ENCODE results near the gene SLC39A11.

Gene SLC39A11

DNA sequence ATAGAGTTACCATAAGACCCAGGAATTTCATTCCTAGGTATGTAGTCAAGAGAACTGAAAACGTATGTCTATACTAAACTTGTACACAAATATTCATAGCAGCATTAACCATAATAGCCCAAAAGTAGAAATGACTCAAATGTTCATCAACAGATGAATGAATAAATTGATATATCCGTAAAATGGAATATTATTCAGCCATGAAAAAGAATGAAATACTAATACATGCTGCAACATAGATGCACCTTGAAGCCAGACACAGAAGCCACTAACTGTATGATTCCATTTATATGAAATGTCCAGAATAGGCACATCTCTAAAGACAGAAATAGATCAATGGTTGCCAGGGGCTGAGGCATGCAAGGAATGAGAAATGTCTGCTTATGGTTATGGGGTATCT, 484.1 kb downstream of the SLC39A11 start:
- no peaks in the 10 kb centered on the region for H3K79me1 ChIP-seq (ENCODE audit: low read length)
- H3K18ac ChIP-seq (ENCODE audit: low read length), result no peak overlapping the region
- H3K79me2 ChIP-seq (ENCODE audit: control insufficient read depth, insufficient read depth, low read length, poor library complexity), result no peaks in the 10 kb centered on the region
- H3K23ac ChIP-seq (ENCODE audit: low read length), result no peak overlapping the region
- H3K4me3 ChIP-seq (ENCODE audit: low read depth, low read length), result no peak overlapping the region
- DNase-seq, result no peak
- no peak overlapping the region for H3K9ac ChIP-seq (ENCODE audit: low read length)
- WGBS (ENCODE audit: extremely low coverage, insufficient coverage, insufficient read length), result no CpG with 5 or more reads among the region's 2 CpGs
- no peaks in the 10 kb centered on the region for H3K4me1 ChIP-seq (ENCODE audit: control insufficient read depth in 1 of 2, insufficient read depth in 2 of 2, low read length in 2 of 2)
- no peak overlapping the region for H3K4me2 ChIP-seq (ENCODE audit: low read length)
- H3K27me3 ChIP-seq (ENCODE audit: insufficient read depth, low read length), result no peaks in the 10 kb centered on the region
- H2AK5ac ChIP-seq (ENCODE audit: low read length), result no peak overlapping the region
- no peak overlapping the region for H3K14ac ChIP-seq (ENCODE audit: low read length)
- no peak overlapping the region for H2AFZ ChIP-seq (ENCODE audit: insufficient read depth, low read length, poor library complexity)
- H3K9me3 ChIP-seq (ENCODE audit: insufficient read depth, low read depth, low read length), result no peaks in the 10 kb centered on the region
- H4K91ac ChIP-seq (ENCODE audit: low read depth, low read length), result no peak overlapping the region
- no peak overlapping the region for H3K4ac ChIP-seq (ENCODE audit: low read depth, low read length)
- H2BK12ac ChIP-seq (ENCODE audit: low read length), result no peak overlapping the region
- no peak overlapping the region for H2BK5ac ChIP-seq (ENCODE audit: low read depth, low read length, poor library complexity)
- H3K27ac ChIP-seq (ENCODE audit: low read depth, low read length), result no peak overlapping the region
- no peaks in the 10 kb centered on the region for H3K36me3 ChIP-seq (ENCODE audit: control insufficient read depth in 1 of 2, insufficient read depth in 2 of 2, low read length in 2 of 2)
- no peak overlapping the region for H4K8ac ChIP-seq (ENCODE audit: low read depth, low read length)
- no peak overlapping the region for H2BK120ac ChIP-seq (ENCODE audit: insufficient read depth, low read length, poor library complexity)
- no peak overlapping the region for H4K12ac ChIP-seq (ENCODE audit: low read depth, low read length)

- no peak overlapping the region for H3K18ac ChIP-seq (ENCODE audit: low read length)
- no peak overlapping the region for H3K4ac ChIP-seq (ENCODE audit: low read depth, low read length)
- no peaks in the 10 kb centered on the region for H3K36me3 ChIP-seq (ENCODE audit: control insufficient read depth in 1 of 2, insufficient read depth in 2 of 2, low read length in 2 of 2)
- no peaks in the 10 kb centered on the region for H3K4me1 ChIP-seq (ENCODE audit: control insufficient read depth in 1 of 2, insufficient read depth in 2 of 2, low read length in 2 of 2)
- H2BK120ac ChIP-seq (ENCODE audit: insufficient read depth, low read length, poor library complexity), result no peak overlapping the region
- no peak overlapping the region for H4K12ac ChIP-seq (ENCODE audit: low read depth, low read length)
- H2AK5ac ChIP-seq (ENCODE audit: low read length), result no peak overlapping the region
- H2AFZ ChIP-seq (ENCODE audit: insufficient read depth, low read length, poor library complexity), result no peak overlapping the region
- H2BK12ac ChIP-seq (ENCODE audit: low read length), result no peak overlapping the region
- H3K9me3 ChIP-seq (ENCODE audit: insufficient read depth, low read depth, low read length), result no peaks in the 10 kb centered on the region
- no peaks in the 10 kb centered on the region for H3K27me3 ChIP-seq (ENCODE audit: insufficient read depth, low read length)
- no peak overlapping the region for H2BK5ac ChIP-seq (ENCODE audit: low read depth, low read length, poor library complexity)
- no peak overlapping the region for H4K91ac ChIP-seq (ENCODE audit: low read depth, low read length)
- H3K79me2 ChIP-seq (ENCODE audit: control insufficient read depth, insufficient read depth, low read length, poor library complexity), result no peaks in the 10 kb centered on the region
- H3K4me2 ChIP-seq (ENCODE audit: low read length), result no peak overlapping the region
- H3K79me1 ChIP-seq (ENCODE audit: low read length), result no peaks in the 10 kb centered on the region
- no peak overlapping the region for H3K9ac ChIP-seq (ENCODE audit: low read length)
- H4K8ac ChIP-seq (ENCODE audit: low read depth, low read length), result no peak overlapping the region
- DNase-seq, result no peak
- H3K4me3 ChIP-seq (ENCODE audit: low read depth, low read length), result no peak overlapping the region
- H3K23ac ChIP-seq (ENCODE audit: low read length), result no peak overlapping the region
- H3K14ac ChIP-seq (ENCODE audit: low read length), result no peak overlapping the region
- no peak overlapping the region for H3K27ac ChIP-seq (ENCODE audit: low read depth, low read length)
These were observed 485.8 kb downstream of the SLC39A11 start for GRCh38 chr17:72606656-72607055.

GRCh38 chr17:72605543-72605942, 486.9 kb downstream of the SLC39A11 start:
- no CpG with 5 or more reads among the region's 1 CpG for WGBS (ENCODE audit: extremely low coverage, insufficient coverage, insufficient read length)
- no peak overlapping the region for H3K18ac ChIP-seq (ENCODE audit: low read length)
- H3K9ac ChIP-seq (ENCODE audit: low read length), result no peak overlapping the region
- peaks cover 0 to 2% of the 10 kb centered on the region in 2 experiments for H3K4me1 ChIP-seq (ENCODE audit: control insufficient read depth in 1 of 2, insufficient read depth in 2 of 2, low read length in 2 of 2)
- no peak overlapping the region for H3K4me3 ChIP-seq (ENCODE audit: low read depth, low read length)
- no peak overlapping the region for H2BK120ac ChIP-seq (ENCODE audit: insufficient read depth, low read length, poor library complexity)
- H3K23ac ChIP-seq (ENCODE audit: low read length), result no peak overlapping the region
- H4K12ac ChIP-seq (ENCODE audit: low read depth, low read length), result no peak overlapping the region
- H3K4me2 ChIP-seq (ENCODE audit: low read length), result no peak overlapping the region
- H4K8ac ChIP-seq (ENCODE audit: low read depth, low read length), result no peak overlapping the region
- H2AK5ac ChIP-seq (ENCODE audit: low read length), result no peak overlapping the region
- H3K27ac ChIP-seq (ENCODE audit: low read depth, low read length), result no peak overlapping the region
- H3K36me3 ChIP-seq (ENCODE audit: control insufficient read depth in 1 of 2, insufficient read depth in 2 of 2, low read length in 2 of 2), result no peaks in the 10 kb centered on the region
- H3K9me3 ChIP-seq (ENCODE audit: insufficient read depth, low read depth, low read length), result peaks cover 2% of the 10 kb centered on the region
- no peak overlapping the region for H2BK5ac ChIP-seq (ENCODE audit: low read depth, low read length, poor library complexity)
- no peak overlapping the region for H4K91ac ChIP-seq (ENCODE audit: low read depth, low read length)
- DNase-seq, result no peak
- no peak overlapping the region for H3K4ac ChIP-seq (ENCODE audit: low read depth, low read length)
- no peak overlapping the region for H2BK12ac ChIP-seq (ENCODE audit: low read length)
- no peak overlapping the region for H2AFZ ChIP-seq (ENCODE audit: insufficient read depth, low read length, poor library complexity)
- H3K27me3 ChIP-seq (ENCODE audit: insufficient read depth, low read length), result no peaks in the 10 kb centered on the region
- no peak overlapping the region for H3K14ac ChIP-seq (ENCODE audit: low read length)
- H3K79me1 ChIP-seq (ENCODE audit: low read length), result no peaks in the 10 kb centered on the region
- no peaks in the 10 kb centered on the region for H3K79me2 ChIP-seq (ENCODE audit: control insufficient read depth, insufficient read depth, low read length, poor library complexity)

DNA sequence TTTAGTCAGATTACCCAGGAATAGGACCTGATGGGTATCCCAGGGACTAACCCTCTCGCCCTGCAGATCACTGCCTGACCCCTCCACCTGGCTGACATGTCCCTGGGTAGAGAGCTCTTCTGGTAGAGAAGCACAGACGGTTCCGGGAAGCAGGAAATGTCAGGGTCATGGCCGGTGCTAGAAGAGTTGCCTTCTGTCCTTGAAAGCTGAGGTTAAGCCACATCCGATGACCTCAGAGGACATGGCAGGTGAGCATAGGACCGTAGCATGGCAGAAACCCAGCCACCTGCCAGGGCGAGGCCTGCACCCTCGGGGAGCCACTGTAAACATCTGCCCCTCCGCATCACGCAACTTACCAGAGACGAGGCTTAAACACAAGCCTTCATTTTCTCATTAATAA, 488.0 kb downstream of the SLC39A11 start:
- no peak overlapping the region for H3K18ac ChIP-seq (ENCODE audit: low read length)
- H2AFZ ChIP-seq (ENCODE audit: insufficient read depth, low read length, poor library complexity), result no peak overlapping the region
- H3K4me2 ChIP-seq (ENCODE audit: low read length), result no peak overlapping the region
- H3K23ac ChIP-seq (ENCODE audit: low read length), result no peak overlapping the region
- H2BK120ac ChIP-seq (ENCODE audit: insufficient read depth, low read length, poor library complexity), result no peak overlapping the region
- no peak overlapping the region for H3K27ac ChIP-seq (ENCODE audit: low read depth, low read length)
- H3K27me3 ChIP-seq (ENCODE audit: insufficient read depth, low read length), result no peaks in the 10 kb centered on the region
- no peak overlapping the region for H3K14ac ChIP-seq (ENCODE audit: low read length)
- no peaks in the 10 kb centered on the region for H3K79me2 ChIP-seq (ENCODE audit: control insufficient read depth, insufficient read depth, low read length, poor library complexity)
- H4K91ac ChIP-seq (ENCODE audit: low read depth, low read length), result no peak overlapping the region
- H2BK12ac ChIP-seq (ENCODE audit: low read length), result no peak overlapping the region
- no peaks in the 10 kb centered on the region for H3K79me1 ChIP-seq (ENCODE audit: low read length)
- no peak overlapping the region for H3K4me3 ChIP-seq (ENCODE audit: low read depth, low read length)
- H2BK5ac ChIP-seq (ENCODE audit: low read depth, low read length, poor library complexity), result no peak overlapping the region
- no peak overlapping the region for H2AK5ac ChIP-seq (ENCODE audit: low read length)
- WGBS (ENCODE audit: extremely low coverage, insufficient coverage, insufficient read length), result no CpG with 5 or more reads among the region's 11 CpGs
- no peak overlapping the region for H4K12ac ChIP-seq (ENCODE audit: low read depth, low read length)
- H4K8ac ChIP-seq (ENCODE audit: low read depth, low read length), result no peak overlapping the region
- peaks cover 0 to 2% of the 10 kb centered on the region in 2 experiments for H3K4me1 ChIP-seq (ENCODE audit: control insufficient read depth in 1 of 2, insufficient read depth in 2 of 2, low read length in 2 of 2)
- DNase-seq, result no peak
- H3K9me3 ChIP-seq (ENCODE audit: insufficient read depth, low read depth, low read length), result peaks cover 2% of the 10 kb centered on the region
- no peak overlapping the region for H3K4ac ChIP-seq (ENCODE audit: low read depth, low read length)
- no peaks in the 10 kb centered on the region for H3K36me3 ChIP-seq (ENCODE audit: control insufficient read depth in 1 of 2, insufficient read depth in 2 of 2, low read length in 2 of 2)
- no peak overlapping the region for H3K9ac ChIP-seq (ENCODE audit: low read length)

All from trophoblast cell (in vitro differentiated cells and primary cell).